Neural cell (in vitro differentiated cells): ENCODE results near the gene GATB. TPM values are rescaled to one million over a fixed set of nuclear protein-coding genes. Genes with fewer than 3 reads are reported as not detected.

Source experiments
- H2AFZ ChIP-seq: fragments of 200-600, 300-800 bp; sonication (generic), shearing (Covaris generic); 2 replicates; pipeline ENCODE4 v1.6.0; 2014; ENCODE audit warnings: low read depth, mild to moderate bottlenecking, antibody characterized with exemption, low read length, moderate library complexity
- H3F3A ChIP-seq: fragments of 200-600 bp; shearing (Covaris generic); 2 replicates; pipeline ENCODE4 v1.6.1; 2016; ENCODE audit warnings: mild to moderate bottlenecking, moderate library complexity, mixed read lengths, antibody characterized with exemption, low read length; ENCODE audit not compliant: insufficient read depth, poor library complexity, severe bottlenecking
- H3K27ac ChIP-seq: fragments of 200-600, 300-800 bp; sonication (generic), shearing (Covaris generic); 2 replicates; pipeline ENCODE4 v1.5.1; 2014; ENCODE audit warnings: mild to moderate bottlenecking, low read length, moderate library complexity
- H3K27me3 ChIP-seq: fragments of 300-800, 200-600 bp; sonication (generic), shearing (Covaris generic); 2 replicates; pipeline ENCODE4 v1.6.0; 2014; ENCODE audit warnings: mild to moderate bottlenecking, low read depth, low read length, moderate library complexity; ENCODE audit not compliant: insufficient read depth
- H3K36me3 ChIP-seq: fragments of 300-800, 200-600 bp; sonication (generic), shearing (Covaris generic); 2 replicates; pipeline ENCODE4 v1.5.1; 2014; ENCODE audit warnings: mild to moderate bottlenecking, antibody characterized with exemption, low read length, moderate library complexity; ENCODE audit not compliant: insufficient read depth
- H3K4me2 ChIP-seq: fragments of 300-800, 200-600 bp; sonication (generic), shearing (Covaris generic); 2 replicates; pipeline ENCODE4 v1.6.0; 2014; ENCODE audit warnings: mild to moderate bottlenecking, low read length
- H3K4me3 ChIP-seq: fragments of 300-800, 200-600 bp; sonication (generic), shearing (Covaris generic); 2 replicates; pipeline ENCODE4 v1.5.1; 2014; ENCODE audit warnings: mild to moderate bottlenecking, low read length, moderate library complexity
- H3K79me2 ChIP-seq: fragments of 200-600 bp; shearing (Covaris generic); replicated peaks from 2 replicates; pipeline ENCODE4 v1.6.0; 2014; ENCODE audit warnings: mild to moderate bottlenecking, low read length, moderate library complexity; ENCODE audit not compliant: insufficient read depth
- H3K9ac ChIP-seq: fragments of 300-800, 200-600 bp; sonication (generic), shearing (Covaris generic); 2 replicates; pipeline ENCODE4 v1.6.1; 2016; ENCODE audit warnings: mild to moderate bottlenecking, low read length, mixed read lengths
- H3K9me2 ChIP-seq: fragments of 200-600 bp; shearing (Covaris generic); 2 replicates; pipeline ENCODE4 v1.6.1; 2016; ENCODE audit warnings: mild to moderate bottlenecking, low read length, mixed read lengths; ENCODE audit not compliant: insufficient read depth
- H3K9me3 ChIP-seq: fragments of 200-600, 300-800 bp; sonication (generic), shearing (Covaris generic); 2 replicates; pipeline ENCODE4 v1.6.1; 2016; ENCODE audit warnings: mild to moderate bottlenecking, mixed run types, low read length, moderate library complexity, mixed read lengths
- H4K20me1 ChIP-seq: fragments of 200-600 bp; shearing (Covaris generic); 2 replicates; pipeline ENCODE4 v1.6.1; 2016; ENCODE audit warnings: mild to moderate bottlenecking, mixed run types; ENCODE audit not compliant: insufficient read depth
- CTCF ChIP-seq: fragments of 450-650 bp; IDR thresholded peaks from 2 replicates; pipeline ENCODE4 v1.5.1; 2014; ENCODE audit warnings: antibody characterized with exemption, mild to moderate bottlenecking, moderate library complexity; ENCODE audit not compliant: poor library complexity, severe bottlenecking
- EP300 ChIP-seq: fragments of 450-650 bp; conservative IDR thresholded peaks from 2 replicates; pipeline ENCODE4 v1.6.1; 2014; ENCODE audit warnings: antibody characterized with exemption, mild to moderate bottlenecking, moderate library complexity; ENCODE audit not compliant: poor library complexity, severe bottlenecking
- EZH2 ChIP-seq: fragments of 200-600, 300-800 bp; shearing (Covaris generic), sonication (generic); IDR thresholded peaks from 2 replicates; pipeline ENCODE4 v1.6.1; 2014; ENCODE audit warnings: antibody characterized with exemption, low read length, borderline replicate concordance, mild to moderate bottlenecking; ENCODE audit not compliant: insufficient read depth, poor library complexity, severe bottlenecking
- MXI1 ChIP-seq: fragments of 450-650 bp; conservative IDR thresholded peaks from 2 replicates; pipeline ENCODE4 v1.6.1; 2014; ENCODE audit warnings: antibody characterized with exemption, mild to moderate bottlenecking; ENCODE audit not compliant: poor library complexity, severe bottlenecking
- POLR2AphosphoS5 ChIP-seq: IDR thresholded peaks from 2 replicates; pipeline ENCODE4 v1.6.1; 2012
- RAD21 ChIP-seq: fragments of 450-650 bp; conservative IDR thresholded peaks from 2 replicates; pipeline ENCODE4 v1.6.1; 2014; ENCODE audit warnings: antibody characterized with exemption, mild to moderate bottlenecking, moderate library complexity
- REST ChIP-seq: IDR thresholded peaks from 2 replicates; pipeline ENCODE4 v1.6.1; 2012; ENCODE audit warnings: borderline replicate concordance
- SMC3 ChIP-seq: fragments of 450-650 bp; conservative IDR thresholded peaks from 2 replicates; pipeline ENCODE4 v1.6.1; 2014; ENCODE audit warnings: antibody characterized with exemption, mild to moderate bottlenecking, moderate library complexity; ENCODE audit not compliant: poor library complexity
- TAF1 ChIP-seq: IDR thresholded peaks from 2 replicates; pipeline ENCODE4 v1.6.1; 2012; ENCODE audit warnings: low read depth
- polyA plus RNA-seq: library from polyadenylated mRNA; depleted of rRNA; stranded (reverse); fragments of >200 nt; gene quantifications from 2 replicates; pipeline ENCODE4 v1.2.3, GENCODE V29; 2014

GATB gene
- polyA plus RNA-seq, 1 donor from 2014 or later, result 15.3 TPM

- Histone ChIP-seq H3K9me2 (no peaks in the 10 kb centered on the region), H3K27me3 (no peaks in the 10 kb centered on the region), H2AFZ (no peak overlapping the region), H3K27ac (no peak overlapping the region), H3F3A (no peaks in the 10 kb centered on the region), H3K9ac (no peak overlapping the region), H3K79me2 (no peaks in the 10 kb centered on the region), H3K36me3 (no peaks in the 10 kb centered on the region), H3K9me3 (no peaks in the 10 kb centered on the region), H3K4me2 (no peak overlapping the region), H3K4me3 (no peak overlapping the region), H4K20me1 (no peaks in the 10 kb centered on the region)
- TF ChIP-seq RAD21 (no peak), EP300 (no peak), POLR2AphosphoS5 (no peak), TAF1 (no peak)
Observed at GRCh38 chr4:151626751-151627150, 134.1 kb downstream of the GATB start.

- Histone ChIP-seq H2AFZ (no peak overlapping the region), H3F3A (no peaks in the 10 kb centered on the region), H3K9me2 (no peaks in the 10 kb centered on the region), H3K36me3 (no peaks in the 10 kb centered on the region), H3K4me2 (no peak overlapping the region), H4K20me1 (no peaks in the 10 kb centered on the region), H3K9me3 (no peaks in the 10 kb centered on the region), H3K27me3 (no peaks in the 10 kb centered on the region), H3K79me2 (no peaks in the 10 kb centered on the region), H3K9ac (no peak overlapping the region), H3K4me3 (no peak overlapping the region), H3K27ac (no peak overlapping the region)
- TF ChIP-seq RAD21, result no peak
- no peak for TF ChIP-seq REST
- TF ChIP-seq TAF1, result no peak
- no peak for TF ChIP-seq POLR2AphosphoS5
- TF ChIP-seq EZH2, result no peak
- no peak for TF ChIP-seq MXI1
- TF ChIP-seq SMC3, result no peak
- no peak for TF ChIP-seq CTCF
- no peak for TF ChIP-seq EP300
Observed at GRCh38 chr4:151626228-151626627, 134.6 kb downstream of the GATB start.
